Omental fat pad (tissue), 4 donors: ENCODE data around the gene EFCAB14. TPM values are rescaled to one million over a fixed set of nuclear protein-coding genes. Genes with fewer than 3 reads are reported as not detected.

Experiments
- ATAC-seq: fragments of 150-250 bp; one replicate; pipeline ENCODE4 v1.9.1; 2016; ENCODE audit warnings: mild to moderate bottlenecking, moderate library complexity; ENCODE audit not compliant: low FRiP score
- DNase-seq: peaks from one replicate; pipeline ENCODE4 v3.0.0-alpha.2; 2019; ENCODE audit warnings: low spot score
- total RNA-seq, 4 donors: library from RNA; depleted of rRNA; stranded (reverse); fragments of >200 nt; gene quantifications; one replicate each; pipeline ENCODE4 v1.1.0, GENCODE V29; 2016
- TF ChIP-seq, protein P1 (sequence below), 3 donors: fragments of 450-650 bp; IDR thresholded peaks; one replicate each; pipeline ENCODE4 v1.5.1; 2016 to 2017; ENCODE audit warnings: antibody characterized with exemption in 3 of 3, mild to moderate bottlenecking in 3 of 3, moderate library complexity in 2 of 3

EFCAB14 gene
- total RNA-seq, 4 donors from 2014 or later = 91.4 to 144 (median 103) TPM

GRCh38 chr1:46682064-46682463 lies 36.9 kb downstream of the EFCAB14 start:
- no peak for ATAC-seq

GRCh38 chr1:46681333-46682034 lies 37.4 kb downstream of the EFCAB14 start:
- DNase-seq = no peak
- TF ChIP-seq, protein P1, sequence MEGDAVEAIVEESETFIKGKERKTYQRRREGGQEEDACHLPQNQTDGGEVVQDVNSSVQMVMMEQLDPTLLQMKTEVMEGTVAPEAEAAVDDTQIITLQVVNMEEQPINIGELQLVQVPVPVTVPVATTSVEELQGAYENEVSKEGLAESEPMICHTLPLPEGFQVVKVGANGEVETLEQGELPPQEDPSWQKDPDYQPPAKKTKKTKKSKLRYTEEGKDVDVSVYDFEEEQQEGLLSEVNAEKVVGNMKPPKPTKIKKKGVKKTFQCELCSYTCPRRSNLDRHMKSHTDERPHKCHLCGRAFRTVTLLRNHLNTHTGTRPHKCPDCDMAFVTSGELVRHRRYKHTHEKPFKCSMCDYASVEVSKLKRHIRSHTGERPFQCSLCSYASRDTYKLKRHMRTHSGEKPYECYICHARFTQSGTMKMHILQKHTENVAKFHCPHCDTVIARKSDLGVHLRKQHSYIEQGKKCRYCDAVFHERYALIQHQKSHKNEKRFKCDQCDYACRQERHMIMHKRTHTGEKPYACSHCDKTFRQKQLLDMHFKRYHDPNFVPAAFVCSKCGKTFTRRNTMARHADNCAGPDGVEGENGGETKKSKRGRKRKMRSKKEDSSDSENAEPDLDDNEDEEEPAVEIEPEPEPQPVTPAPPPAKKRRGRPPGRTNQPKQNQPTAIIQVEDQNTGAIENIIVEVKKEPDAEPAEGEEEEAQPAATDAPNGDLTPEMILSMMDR (IDR thresholded peaks at IDR 0.05) = no peak
- ATAC-seq = no peak

More at GRCh38 chr1:46682064-46682463, 36.9 kb downstream of the EFCAB14 start:
- no peak for DNase-seq
- TF ChIP-seq, protein P1 (IDR thresholded peaks at IDR 0.05) = no peak

DNA sequence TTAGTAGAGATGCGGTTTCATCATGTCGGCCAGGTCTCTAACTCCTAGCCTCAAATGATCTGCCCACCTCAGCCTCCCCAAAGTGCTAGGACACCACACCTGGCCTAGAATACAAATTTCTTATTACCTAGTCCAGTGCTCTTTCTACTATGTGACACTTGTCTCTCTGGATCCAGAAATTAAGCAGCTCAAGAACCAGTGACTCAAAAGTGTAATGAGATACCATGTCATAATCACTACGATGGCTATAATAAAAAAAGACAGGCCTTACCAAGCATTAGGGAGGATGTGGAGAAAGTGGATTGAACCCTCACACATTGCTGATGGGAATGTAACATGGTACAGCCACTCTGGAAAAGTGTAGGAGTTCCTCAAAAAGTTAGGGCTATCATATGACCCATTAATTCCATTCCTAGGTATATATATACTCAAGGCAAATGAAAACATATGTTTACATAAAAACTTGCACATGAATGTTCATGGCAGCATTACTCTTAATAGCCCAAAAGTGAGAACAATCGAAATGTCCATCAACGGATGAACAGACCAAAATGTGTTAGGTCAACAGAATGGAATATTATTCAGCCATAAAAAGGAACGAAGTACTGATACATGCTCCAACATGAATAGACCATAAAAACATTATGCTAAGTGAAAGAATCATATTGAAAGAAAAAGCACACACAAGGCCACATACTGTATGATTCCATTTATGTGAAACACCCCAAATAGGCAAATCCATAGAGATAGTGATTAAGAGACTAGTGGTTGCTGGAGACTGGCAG lies 38.9 kb downstream of the EFCAB14 start:
- TF ChIP-seq, protein P1 (IDR thresholded peaks at IDR 0.05) = no peak
- DNase-seq (no peak), ATAC-seq (no peak)

GRCh38 chr1:46677339-46677738 lies 41.6 kb downstream of the EFCAB14 start:
- no peak for DNase-seq
- ATAC-seq = no peak
- TF ChIP-seq, protein P1 (IDR thresholded peaks at IDR 0.05) = no peak

DNA sequence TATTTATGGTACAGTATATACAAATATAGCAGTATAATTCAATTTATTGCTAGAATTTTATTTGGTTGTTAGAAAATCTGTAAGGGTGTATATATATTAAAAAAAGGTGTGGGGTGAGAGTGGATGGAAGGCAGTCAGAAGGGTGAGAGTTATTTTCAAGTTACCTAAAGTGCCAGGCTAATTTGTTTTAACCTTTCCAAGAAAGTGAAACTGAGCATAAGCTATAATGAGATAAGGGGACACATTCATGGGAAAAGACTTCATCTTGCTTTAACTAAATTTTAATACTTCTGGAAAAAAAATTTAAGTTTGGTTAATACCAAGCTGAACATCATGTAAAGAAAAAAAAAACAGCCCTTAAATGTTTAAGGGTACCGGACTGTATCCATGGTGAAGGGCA lies 42.4 kb downstream of the EFCAB14 start:
- TF ChIP-seq, protein P1 (IDR thresholded peaks at IDR 0.05) = no peak
- DNase-seq (no peak), ATAC-seq (no peak)

DNA sequence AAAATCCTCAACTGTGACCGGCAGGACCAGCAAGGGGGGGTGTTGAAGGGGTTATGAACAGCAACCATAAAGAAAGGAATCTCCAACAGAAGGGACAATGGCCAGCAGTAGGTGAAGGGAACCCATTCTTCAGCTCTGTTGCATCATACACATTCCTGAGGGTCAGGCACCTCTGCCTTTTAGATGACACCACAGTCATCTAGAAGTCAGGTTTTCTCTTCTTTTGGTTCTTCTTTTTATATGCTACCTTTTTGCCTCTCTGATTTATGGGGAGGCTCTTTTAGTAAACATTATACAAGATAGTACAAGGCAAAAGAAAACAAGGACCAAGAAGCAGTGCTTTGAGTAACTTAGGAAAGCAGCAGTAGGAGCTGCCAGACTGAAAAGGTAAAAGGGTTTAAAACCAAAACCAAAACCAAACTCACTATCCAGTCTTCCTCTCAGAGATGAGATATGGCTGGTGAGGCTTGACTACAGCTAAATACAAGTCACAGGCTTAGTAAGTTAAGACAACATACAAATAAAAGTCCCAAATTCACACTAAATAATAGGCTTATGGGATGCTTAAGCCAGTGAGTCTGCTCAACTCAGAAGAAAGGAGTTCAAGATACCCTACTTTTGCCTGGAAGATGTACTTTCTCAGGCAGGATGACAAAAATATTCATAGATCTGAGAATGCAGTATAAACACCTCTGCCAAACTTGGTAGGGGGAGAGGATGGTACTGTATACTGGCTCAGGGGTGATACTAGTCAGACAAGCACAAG lies 43.2 kb downstream of the EFCAB14 start:
- DNase-seq = no peak
- TF ChIP-seq, protein P1 (IDR thresholded peaks at IDR 0.05) = no peak
- no peak for ATAC-seq
